Measurements from ENCODE around the gene ELAVL4.
"Not testable (repeated sequence)": the region's sequence is repeated elsewhere in the genome, so short reads cannot be mapped to it uniquely, and the experiment has no call there.

ELAVL4 gene

GRCh38 chr1:50155541-50155940 is 46.8 kb downstream of the ELAVL4 start:
- Histone ChIP-seq H3K36me3 (ENCODE audit: control insufficient read depth, insufficient read depth, low read length) (no peaks in the 10 kb centered on the region), H3K4me3 (ENCODE audit: low read depth, low read length) (no peak overlapping the region), H3K27me3 (ENCODE audit: control insufficient read depth, insufficient read depth, low read length) (no peaks in the 10 kb centered on the region), H3K9me3 (ENCODE audit: control insufficient read depth, insufficient read depth, low read depth, low read length) (no peaks in the 10 kb centered on the region), H3K9ac (ENCODE audit: low read length) (no peak overlapping the region), H3K27ac (ENCODE audit: low read depth, low read length) (no peak overlapping the region), H3K4me1 (ENCODE audit: control insufficient read depth, insufficient read depth, low read length) (no peaks in the 10 kb centered on the region; the same call in 1 of the 2 replicates)

GRCh38 chr1:50156241-50157010 is 47.7 kb downstream of the ELAVL4 start:
- H3K36me3 ChIP-seq (ENCODE audit: control insufficient read depth, insufficient read depth, low read length) = no peaks in the 10 kb centered on the region
- no peaks in the 10 kb centered on the region for H3K27me3 ChIP-seq (ENCODE audit: control insufficient read depth, insufficient read depth, low read length)
- no peaks in the 10 kb centered on the region for H3K9me3 ChIP-seq (ENCODE audit: control insufficient read depth, insufficient read depth, low read depth, low read length)
- H3K27ac ChIP-seq (ENCODE audit: low read depth, low read length) = no peak overlapping the region
- no peaks in the 10 kb centered on the region; the same call in 1 of the 2 replicates for H3K4me1 ChIP-seq (ENCODE audit: control insufficient read depth, insufficient read depth, low read length)
- H3K9ac ChIP-seq (ENCODE audit: low read length) = no peak overlapping the region
- no peak overlapping the region for H3K4me3 ChIP-seq (ENCODE audit: low read depth, low read length)

DNA sequence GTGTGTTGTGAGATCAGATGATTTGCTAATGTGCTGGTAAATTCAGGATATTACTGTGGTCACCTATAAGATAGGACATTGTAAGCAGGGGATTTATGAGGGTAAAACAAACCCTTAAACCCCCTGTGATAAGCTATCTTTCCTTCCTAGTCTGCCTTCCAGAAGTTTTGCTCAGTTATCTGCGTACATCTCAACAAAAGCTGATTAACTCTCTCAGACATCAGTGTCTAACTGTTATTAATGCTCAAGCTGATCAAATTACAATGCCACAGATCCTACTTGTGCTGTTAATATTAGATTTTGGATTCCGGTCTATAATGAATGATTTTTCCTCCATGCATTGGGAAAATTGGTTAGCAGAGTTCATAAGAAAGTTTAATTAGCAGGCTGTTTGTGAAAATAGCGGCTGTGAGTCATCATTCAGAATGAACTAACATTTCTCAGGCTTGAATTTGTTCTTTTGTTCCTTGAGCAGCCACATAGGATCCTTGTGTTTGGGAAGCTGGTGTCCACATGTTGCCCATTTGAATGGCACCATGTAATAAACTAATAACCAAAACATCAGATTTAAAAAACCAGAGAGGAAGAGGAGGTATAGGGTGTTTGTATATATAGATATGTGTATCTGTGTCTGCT is 48.7 kb downstream of the ELAVL4 start:
- Histone ChIP-seq H3K4me3 (ENCODE audit: low read depth, low read length) (no peak overlapping the region), H3K9me3 (ENCODE audit: control insufficient read depth, insufficient read depth, low read depth, low read length) (no peaks in the 10 kb centered on the region), H3K4me1 (ENCODE audit: control insufficient read depth, insufficient read depth, low read length) (peaks cover 2% of the 10 kb centered on the region), H3K27me3 (ENCODE audit: control insufficient read depth, insufficient read depth, low read length) (no peaks in the 10 kb centered on the region), H3K9ac (ENCODE audit: low read length) (no peak overlapping the region), H3K36me3 (ENCODE audit: control insufficient read depth, insufficient read depth, low read length) (no peaks in the 10 kb centered on the region), H3K27ac (ENCODE audit: low read depth, low read length) (no peak overlapping the region)

- Histone ChIP-seq H3K27ac (ENCODE audit: low read depth, low read length) (no peak overlapping the region), H3K36me3 (ENCODE audit: control insufficient read depth, insufficient read depth, low read length) (no peaks in the 10 kb centered on the region), H3K9me3 (ENCODE audit: control insufficient read depth, insufficient read depth, low read depth, low read length) (no peaks in the 10 kb centered on the region), H3K4me3 (ENCODE audit: low read depth, low read length) (no peak overlapping the region), H3K9ac (ENCODE audit: low read length) (no peak overlapping the region), H3K27me3 (ENCODE audit: control insufficient read depth, insufficient read depth, low read length) (no peaks in the 10 kb centered on the region), H3K4me1 (ENCODE audit: control insufficient read depth, insufficient read depth, low read length) (peaks cover 2% of the 10 kb centered on the region)
Observed at GRCh38 chr1:50158421-50158820, 49.7 kb downstream of the ELAVL4 start.

- Histone ChIP-seq H3K27me3 (ENCODE audit: control insufficient read depth, insufficient read depth, low read length) (no peaks in the 10 kb centered on the region), H3K9me3 (ENCODE audit: control insufficient read depth, insufficient read depth, low read depth, low read length) (no peaks in the 10 kb centered on the region), H3K27ac (ENCODE audit: low read depth, low read length) (no peak overlapping the region), H3K4me1 (ENCODE audit: control insufficient read depth, insufficient read depth, low read length) (peaks cover 13% of the 10 kb centered on the region; the same call in 1 of the 2 replicates), H3K4me3 (ENCODE audit: low read depth, low read length) (no peak overlapping the region), H3K9ac (ENCODE audit: low read length) (no peak overlapping the region), H3K36me3 (ENCODE audit: control insufficient read depth, insufficient read depth, low read length) (no peaks in the 10 kb centered on the region)
Observed at GRCh38 chr1:50163680-50164079, 55.0 kb downstream of the ELAVL4 start.

- H3K9ac ChIP-seq (ENCODE audit: low read length); H3K27ac ChIP-seq (ENCODE audit: low read depth, low read length); H3K36me3 ChIP-seq (ENCODE audit: control insufficient read depth, insufficient read depth, low read length); H3K4me3 ChIP-seq (ENCODE audit: low read depth, low read length); H3K27me3 ChIP-seq (ENCODE audit: control insufficient read depth, insufficient read depth, low read length); H3K9me3 ChIP-seq (ENCODE audit: control insufficient read depth, insufficient read depth, low read depth, low read length): not testable (repeated sequence)
- peaks cover 13% of the 10 kb centered on the region; the same call in 1 of the 2 replicates for H3K4me1 ChIP-seq (ENCODE audit: control insufficient read depth, insufficient read depth, low read length)
Observed at GRCh38 chr1:50166351-50166750, 57.6 kb downstream of the ELAVL4 start.

DNA sequence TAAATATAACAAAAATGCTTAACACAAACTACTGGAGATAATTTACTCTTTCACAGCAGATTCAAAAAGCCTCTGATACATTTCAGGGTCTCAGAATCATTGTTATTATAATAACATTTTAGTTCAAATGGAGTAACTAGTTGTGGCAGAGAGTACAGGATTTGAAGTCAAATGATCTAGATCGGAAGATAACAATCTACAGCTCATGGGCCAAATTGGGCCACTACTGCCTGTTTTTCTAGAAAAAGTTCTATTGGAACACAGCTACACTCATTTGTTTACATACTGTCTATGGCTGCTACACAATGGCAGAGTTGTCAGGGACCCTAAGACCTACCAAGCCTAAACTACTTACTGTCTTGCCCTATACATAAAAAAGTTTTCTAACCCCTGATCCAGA is 63.6 kb downstream of the ELAVL4 start:
- Histone ChIP-seq H3K4me1 (ENCODE audit: control insufficient read depth, insufficient read depth, low read length) (no peaks in the 10 kb centered on the region), H3K4me3 (ENCODE audit: low read depth, low read length) (no peak overlapping the region), H3K9me3 (ENCODE audit: control insufficient read depth, insufficient read depth, low read depth, low read length) (no peaks in the 10 kb centered on the region), H3K9ac (ENCODE audit: low read length) (no peak overlapping the region), H3K27ac (ENCODE audit: low read depth, low read length) (no peak overlapping the region), H3K27me3 (ENCODE audit: control insufficient read depth, insufficient read depth, low read length) (peaks cover 2% of the 10 kb centered on the region), H3K36me3 (ENCODE audit: control insufficient read depth, insufficient read depth, low read length) (no peaks in the 10 kb centered on the region)

GRCh38 chr1:50174101-50174500 is 65.4 kb downstream of the ELAVL4 start:
- H3K9ac ChIP-seq (ENCODE audit: low read length) = no peak overlapping the region
- H3K4me3 ChIP-seq (ENCODE audit: low read depth, low read length) = no peak overlapping the region
- no peaks in the 10 kb centered on the region for H3K9me3 ChIP-seq (ENCODE audit: control insufficient read depth, insufficient read depth, low read depth, low read length)
- no peaks in the 10 kb centered on the region for H3K36me3 ChIP-seq (ENCODE audit: control insufficient read depth, insufficient read depth, low read length)
- H3K27me3 ChIP-seq (ENCODE audit: control insufficient read depth, insufficient read depth, low read length) = peaks cover 3% of the 10 kb centered on the region
- no peak overlapping the region for H3K27ac ChIP-seq (ENCODE audit: low read depth, low read length)
- no peaks in the 10 kb centered on the region for H3K4me1 ChIP-seq (ENCODE audit: control insufficient read depth, insufficient read depth, low read length)

GRCh38 chr1:50175719-50176639 is 67.3 kb downstream of the ELAVL4 start:
- H3K9me3 ChIP-seq (ENCODE audit: control insufficient read depth, insufficient read depth, low read depth, low read length) = no peaks in the 10 kb centered on the region
- H3K4me1 ChIP-seq (ENCODE audit: control insufficient read depth, insufficient read depth, low read length) = no peaks in the 10 kb centered on the region
- H3K27me3 ChIP-seq (ENCODE audit: control insufficient read depth, insufficient read depth, low read length) = peaks cover 3% of the 10 kb centered on the region
- H3K27ac ChIP-seq (ENCODE audit: low read depth, low read length) = no peak overlapping the region
- no peaks in the 10 kb centered on the region for H3K36me3 ChIP-seq (ENCODE audit: control insufficient read depth, insufficient read depth, low read length)
- no peak overlapping the region for H3K9ac ChIP-seq (ENCODE audit: low read length)
- no peak overlapping the region for H3K4me3 ChIP-seq (ENCODE audit: low read depth, low read length)

DNA sequence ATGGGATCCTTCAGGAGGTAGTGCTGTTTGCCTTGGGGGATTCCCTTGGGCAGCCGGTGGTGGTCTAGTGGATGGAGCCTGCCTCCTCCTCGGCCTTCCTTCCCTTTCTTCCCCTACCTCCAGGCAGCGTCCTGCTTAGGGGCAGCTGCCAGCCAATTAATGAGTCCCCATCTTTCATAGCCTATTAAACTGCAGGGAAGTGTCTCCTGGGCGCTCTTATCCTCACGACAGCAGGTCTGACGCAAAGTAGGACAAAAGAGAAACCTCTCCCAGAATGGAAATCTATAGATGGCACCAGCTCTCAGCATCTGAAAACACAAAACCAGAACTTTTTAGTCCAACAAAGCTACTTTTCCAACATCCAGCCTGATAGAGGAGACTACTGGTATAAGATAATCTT is 69.3 kb downstream of the ELAVL4 start:
- H3K9ac ChIP-seq (ENCODE audit: low read length) = no peak overlapping the region
- no peaks in the 10 kb centered on the region for H3K9me3 ChIP-seq (ENCODE audit: control insufficient read depth, insufficient read depth, low read depth, low read length)
- H3K4me1 ChIP-seq (ENCODE audit: control insufficient read depth, insufficient read depth, low read length) = no peaks in the 10 kb centered on the region
- H3K36me3 ChIP-seq (ENCODE audit: control insufficient read depth, insufficient read depth, low read length) = no peaks in the 10 kb centered on the region
- peaks cover 7% of the 10 kb centered on the region for H3K27me3 ChIP-seq (ENCODE audit: control insufficient read depth, insufficient read depth, low read length)
- H3K4me3 ChIP-seq (ENCODE audit: low read depth, low read length) = no peak overlapping the region
- H3K27ac ChIP-seq (ENCODE audit: low read depth, low read length) = no peak overlapping the region

- no peak overlapping the region for H3K27ac ChIP-seq (ENCODE audit: low read depth, low read length)
- H3K9me3 ChIP-seq (ENCODE audit: control insufficient read depth, insufficient read depth, low read depth, low read length) = no peaks in the 10 kb centered on the region
- H3K4me3 ChIP-seq (ENCODE audit: low read depth, low read length) = no peak overlapping the region
- no peak overlapping the region for H3K9ac ChIP-seq (ENCODE audit: low read length)
- peaks cover 9% of the 10 kb centered on the region for H3K4me1 ChIP-seq (ENCODE audit: control insufficient read depth, insufficient read depth, low read length)
- no peaks in the 10 kb centered on the region for H3K36me3 ChIP-seq (ENCODE audit: control insufficient read depth, insufficient read depth, low read length)
- peaks cover 15% of the 10 kb centered on the region for H3K27me3 ChIP-seq (ENCODE audit: control insufficient read depth, insufficient read depth, low read length)
Observed at GRCh38 chr1:50179639-50180038, 70.9 kb downstream of the ELAVL4 start.
